Body of pancreas (tissue), 4 donors: Measurements from ENCODE around the gene SLC20A1. TPM values are rescaled to one million over a fixed set of nuclear protein-coding genes. Genes with fewer than 3 reads are reported as not detected.

ENCODE experiments used
- ATAC-seq: fragments of 150-250 bp; one replicate; pipeline ENCODE4 v1.9.1; 2016
- DNase-seq, 4 donors: peaks; one replicate each; pipeline ENCODE4 v3.0.0-alpha.2; 2019
- H3K27ac ChIP-seq, 4 donors: fragments of 200-600 bp; sonication (generic); 1 replicate in 3 of 4; 2 replicates in 1 of 4; pipeline versions ENCODE4 v1.5.1 to v1.6.1; 2016 to 2019; ENCODE audit warnings: mild to moderate bottlenecking in 1 of 4, mixed read lengths in 1 of 4, moderate library complexity in 1 of 4
- H3K27me3 ChIP-seq, 2 donors: fragments of 200-600 bp; sonication (generic); one replicate each; pipeline ENCODE4 v1.6.0; 2016; ENCODE audit warnings: mild to moderate bottlenecking in 1 of 2
- H3K36me3 ChIP-seq, 2 donors: fragments of 200-600 bp; sonication (generic); replicated peaks in 1 of 2; 2 replicates each; pipeline ENCODE4 v1.5.1; 2016; ENCODE audit warnings: low read depth in 2 of 2; ENCODE audit not compliant: insufficient read depth in 1 of 2
- H3K4me1 ChIP-seq: fragments of 200-600 bp; sonication (generic); one replicate; pipeline ENCODE4 v1.6.0; 2016
- H3K4me3 ChIP-seq, 2 donors: fragments of 200-600 bp; sonication (generic); 1 replicate in 1 of 2; 2 replicates in 1 of 2; pipeline ENCODE4 v1.5.1; 2016 to 2019
- H3K9me3 ChIP-seq, 3 donors: fragments of 200-600 bp; sonication (generic); 1 replicate in 2 of 3; 2 replicates in 1 of 3; pipeline ENCODE4 v1.5.1; 2016
- CTCF ChIP-seq, 7 experiments: fragments of 450-650 bp in 4 of 7; fragments of 200-600 bp in 3 of 7; sonication (generic) in 3 of 7; IDR thresholded peaks; one replicate each; pipeline ENCODE4 v1.5.1; 2016 to 2019; ENCODE audit warnings: antibody characterized with exemption in 7 of 7
- POLR2A ChIP-seq, 3 donors: fragments of 450-650 bp; IDR thresholded peaks; one replicate each; pipeline ENCODE4 v1.6.1; 2016; ENCODE audit warnings: antibody characterized with exemption in 3 of 3, mild to moderate bottlenecking in 2 of 3
- WGBS, 2 donors: methylation state at CpG; one replicate each; pipeline ENCODE4 v1.1.5; 2017; 5-methylcytosine and 5-hydroxymethylcytosine counted together
- intact Hi-C: fragments of 100-400 bp; cut with DNase I; formaldehyde crosslinking; loops from one replicate; pipeline ENCODE4 v1.15.1; 2023
- total RNA-seq, 2 donors: library from RNA; depleted of rRNA; stranded (reverse); fragments of >200 nt; gene quantifications; one replicate each; pipeline ENCODE4 v1.1.0, GENCODE V29; 2016

Gene SLC20A1
- total RNA-seq, 2 donors from 2014 or later: 20.5 to 50.1 TPM

GRCh38 chr2:112602917-112603316 lies 42.8 kb upstream of the SLC20A1 start:
- H3K9me3 ChIP-seq: no peaks in the 10 kb centered on the region
- no peak overlapping the region for H3K4me3 ChIP-seq
- intact Hi-C loops: no loop called here
- ATAC-seq (no peak), DNase-seq (no peak)
- TF ChIP-seq CTCF (IDR thresholded peaks at IDR 0.05): no peak
- TF ChIP-seq POLR2A (IDR thresholded peaks at IDR 0.05): no peak
- no peaks in the 10 kb centered on the region for H3K27me3 ChIP-seq
- peaks cover 19% of the 10 kb centered on the region for H3K4me1 ChIP-seq
- WGBS, 2 donors: 46 to 48% methylated on average over 3 of the region's 3 CpGs
- no peaks in the 10 kb centered on the region for H3K36me3 ChIP-seq
- H3K27ac ChIP-seq: no peak overlapping the region

GRCh38 chr2:112603731-112604130 lies 42.0 kb upstream of the SLC20A1 start:
- no peaks in the 10 kb centered on the region for H3K27me3 ChIP-seq
- TF ChIP-seq CTCF (IDR thresholded peaks at IDR 0.05) (no peak), POLR2A (IDR thresholded peaks at IDR 0.05) (no peak)
- no peak for ATAC-seq
- DNase-seq: no peak
- no peak overlapping the region for H3K27ac ChIP-seq
- H3K4me1 ChIP-seq: peaks cover 19% of the 10 kb centered on the region
- H3K4me3 ChIP-seq: no peak overlapping the region
- H3K9me3 ChIP-seq: no peaks in the 10 kb centered on the region
- intact Hi-C loops: no loop called here
- H3K36me3 ChIP-seq: no peaks in the 10 kb centered on the region
- WGBS, 2 donors: 74 to 86% methylated on average over 1 to 2 of the region's 2 CpGs

GRCh38 chr2:112604952-112605351 lies 40.8 kb upstream of the SLC20A1 start:
- no peak for ATAC-seq
- TF ChIP-seq POLR2A (IDR thresholded peaks at IDR 0.05) (no peak), CTCF (IDR thresholded peaks at IDR 0.05) (no peak)

GRCh38 chr2:112605926-112606325 lies 39.8 kb upstream of the SLC20A1 start:
- Histone ChIP-seq H3K4me1 (peaks cover 8% of the 10 kb centered on the region), H3K4me3 (no peak overlapping the region), H3K9me3 (no peaks in the 10 kb centered on the region), H3K36me3 (no peaks in the 10 kb centered on the region), H3K27me3 (no peaks in the 10 kb centered on the region), H3K27ac (no peak overlapping the region)
- ATAC-seq (no peak), DNase-seq (no peak)
- WGBS, 2 donors: 80 to 96% methylated on average over 5 of the region's 5 CpGs
- TF ChIP-seq CTCF (IDR thresholded peaks at IDR 0.05) (no peak), POLR2A (IDR thresholded peaks at IDR 0.05) (no peak)
- intact Hi-C loops: no loop called here

More at GRCh38 chr2:112604952-112605351, 40.8 kb upstream of the SLC20A1 start:
- H3K4me3 ChIP-seq: no peak overlapping the region
- no peaks in the 10 kb centered on the region for H3K9me3 ChIP-seq
- intact Hi-C loops: no loop called here
- peaks cover 14% of the 10 kb centered on the region for H3K4me1 ChIP-seq
- H3K27me3 ChIP-seq: no peaks in the 10 kb centered on the region
- no peaks in the 10 kb centered on the region for H3K36me3 ChIP-seq
- no peak overlapping the region for H3K27ac ChIP-seq
- no peak for DNase-seq
- 77 to 78% methylated on average over 4 of the region's 4 CpGs for WGBS, 2 donors

- Histone ChIP-seq H3K4me1 (peaks cover 8% of the 10 kb centered on the region), H3K36me3 (no peaks in the 10 kb centered on the region), H3K27me3 (no peaks in the 10 kb centered on the region), H3K4me3 (no peak overlapping the region), H3K9me3 (no peaks in the 10 kb centered on the region), H3K27ac (no peak overlapping the region)
- 74 to 92% methylated on average over 4 of the region's 4 CpGs for WGBS, 2 donors
- DNase-seq (no peak), ATAC-seq (no peak)
- no peak for TF ChIP-seq POLR2A (IDR thresholded peaks at IDR 0.05)
- TF ChIP-seq CTCF (IDR thresholded peaks at IDR 0.05): no peak
- intact Hi-C loops: no loop called here
Measured at GRCh38 chr2:112606547-112606946, 39.2 kb upstream of the SLC20A1 start.
